IMR-90 (cell line): ENCODE results near the gene IGFBPL1. TPM values are rescaled to one million over a fixed set of nuclear protein-coding genes. Genes with fewer than 3 reads are reported as not detected.

Source experiments
- ATAC-seq: fragments of 200-7000 bp; cut with Tn5 transposase; 2 replicates; pipeline ENCODE4 v1.9.1; 2020; ENCODE audit warnings: low read depth, mild to moderate bottlenecking, moderate library complexity
- BruUV-seq: library from RNA; stranded (reverse); fragments of 400-500 nt; replicated peaks from 2 replicates; lab custom pipeline; 2021; lab: Mats Ljungman, UMichigan
- CTCF ChIA-PET: fragments of 300-600 bp; formaldehyde crosslinking; extraction: SDS; loops from one replicate; lab custom pipeline; 2021; ENCODE audit warnings: antibody characterized with exemption; lab: Yijun Ruan, JAX
- POLR2A ChIA-PET: fragments of 300-600 bp; sonication (Branson Sonifier 250); formaldehyde crosslinking; loops from one replicate; lab custom pipeline; 2022; ENCODE audit warnings: antibody characterized with exemption; ENCODE audit not compliant: unreplicated experiment; lab: Charles Lee
- DNase-seq: peaks from one replicate; pipeline ENCODE4 v3.0.0; 2013
- H2AFZ ChIP-seq: replicated peaks from 2 replicates; pipeline ENCODE3; 2013; ENCODE audit warnings: low read length, mild to moderate bottlenecking; ENCODE audit not compliant: poor library complexity
- H2AK5ac ChIP-seq: 2 replicates; pipeline ENCODE4 v1.6.1; 2013; ENCODE audit warnings: low read depth, low read length, inconsistent platforms
- H2AK9ac ChIP-seq: replicated peaks from 2 replicates; pipeline ENCODE3; 2013; ENCODE audit warnings: mild to moderate bottlenecking, low read depth, low read length, moderate library complexity; ENCODE audit not compliant: poor library complexity
- H2BK120ac ChIP-seq: 2 replicates; pipeline ENCODE4 v1.6.1; 2013; ENCODE audit warnings: low read depth, low read length, inconsistent platforms
- H2BK15ac ChIP-seq: 3 replicates; pipeline ENCODE4 v1.6.1; 2013; ENCODE audit warnings: low read depth, low read length, inconsistent platforms
- H2BK20ac ChIP-seq: 2 replicates; pipeline ENCODE4 v1.6.1; 2013; ENCODE audit warnings: low read depth, mild to moderate bottlenecking, inconsistent platforms, low read length, moderate library complexity
- H2BK5ac ChIP-seq: 2 replicates; pipeline ENCODE4 v1.6.1; 2013; ENCODE audit warnings: mild to moderate bottlenecking, low read depth, low read length, inconsistent platforms; ENCODE audit not compliant: poor library complexity, severe bottlenecking
- H3K14ac ChIP-seq: replicated peaks from 2 replicates; pipeline ENCODE4 v1.6.1; 2013; ENCODE audit warnings: low read depth, low read length, inconsistent platforms
- H3K18ac ChIP-seq: 2 replicates; pipeline ENCODE4 v1.6.1; 2013; ENCODE audit warnings: low read depth, low read length, control low read depth
- H3K23ac ChIP-seq: 2 replicates; pipeline ENCODE4 v1.6.1; 2013; ENCODE audit warnings: low read depth, low read length, inconsistent platforms
- H3K27ac ChIP-seq: 2 replicates; pipeline ENCODE4 v1.5.1; 2013; ENCODE audit warnings: mild to moderate bottlenecking, control low read depth, low read length; ENCODE audit not compliant: insufficient read depth
- H3K27me3 ChIP-seq: 2 replicates; pipeline ENCODE4 v1.6.1; 2013; ENCODE audit warnings: low read length; ENCODE audit not compliant: control insufficient read depth, insufficient read depth
- H3K36me3 ChIP-seq: 2 replicates; pipeline ENCODE4 v1.6.1; 2013; ENCODE audit warnings: low read length, mixed read lengths; ENCODE audit not compliant: control insufficient read depth, insufficient read depth
- H3K4ac ChIP-seq: 2 replicates; pipeline ENCODE4 v1.6.1; 2013; ENCODE audit warnings: low read depth, low read length, inconsistent platforms
- H3K4me1 ChIP-seq: 2 replicates; pipeline ENCODE4 v1.6.1; 2013; ENCODE audit warnings: low read length, mixed read lengths; ENCODE audit not compliant: control insufficient read depth, insufficient read depth
- H3K4me2 ChIP-seq: 2 replicates; pipeline ENCODE4 v1.6.1; 2013; ENCODE audit warnings: low read depth, mild to moderate bottlenecking, control low read depth, low read length, moderate library complexity
- H3K4me3 ChIP-seq: 2 replicates; pipeline ENCODE4 v1.5.1; 2013; ENCODE audit warnings: low read depth, mild to moderate bottlenecking, control low read depth, low read length, moderate library complexity; ENCODE audit not compliant: insufficient read depth
- H3K56ac ChIP-seq: 2 replicates; pipeline ENCODE4 v1.6.1; 2013; ENCODE audit warnings: low read length, inconsistent platforms; ENCODE audit not compliant: insufficient read depth; ENCODE audit errors: extremely low read depth
- H3K79me1 ChIP-seq, 2 experiments: 2 replicates each; pipeline ENCODE4 v1.6.1; 2013; ENCODE audit warnings: low read length in 2 of 2, inconsistent platforms in 1 of 2, low read depth in 1 of 2
- H3K9ac ChIP-seq: 2 replicates; pipeline ENCODE4 v1.6.1; 2013; ENCODE audit warnings: low read depth, low read length, control low read depth
- H3K9me1 ChIP-seq: 2 replicates; pipeline ENCODE4 v1.6.1; 2013; ENCODE audit warnings: low read length, inconsistent platforms; ENCODE audit not compliant: insufficient read depth
- H3K9me3 ChIP-seq: 2 replicates; pipeline ENCODE4 v1.6.1; 2013; ENCODE audit warnings: low read length; ENCODE audit not compliant: control insufficient read depth, insufficient read depth
- H4K20me1 ChIP-seq: 2 replicates; pipeline ENCODE4 v1.6.1; 2013; ENCODE audit warnings: low read length, inconsistent platforms; ENCODE audit not compliant: insufficient read depth
- H4K5ac ChIP-seq: 2 replicates; pipeline ENCODE4 v1.6.1; 2013; ENCODE audit warnings: mild to moderate bottlenecking, low read depth, low read length, control low read depth
- H4K8ac ChIP-seq, 2 experiments: 2 replicates each; pipeline ENCODE4 v1.6.1; 2013; ENCODE audit warnings: low read depth in 2 of 2, low read length in 2 of 2, control low read depth in 1 of 2, inconsistent platforms in 1 of 2
- H4K91ac ChIP-seq: 2 replicates; pipeline ENCODE4 v1.6.1; 2013; ENCODE audit warnings: low read depth, low read length, inconsistent platforms; ENCODE audit not compliant: insufficient read depth
- BHLHE40 ChIP-seq: fragments of 150-350 bp; IDR thresholded peaks from 2 replicates; pipeline ENCODE4 v1.6.1; 2016; ENCODE audit warnings: mild to moderate bottlenecking, low read depth, low read length
- CEBPB ChIP-seq: IDR thresholded peaks from 2 replicates; pipeline ENCODE4 v1.6.1; 2012; ENCODE audit warnings: low read depth, low read length, improper control_type of control experiment
- CHD1 ChIP-seq: IDR thresholded peaks from 2 replicates; pipeline ENCODE4 v1.6.1; 2012; ENCODE audit warnings: low read depth, low read length, improper control_type of control experiment
- FOS ChIP-seq: fragments of 150-350 bp; IDR thresholded peaks from 2 replicates; pipeline ENCODE4 v1.6.1; 2016; ENCODE audit warnings: low read depth, low read length
- MAFK ChIP-seq: IDR thresholded peaks from 2 replicates; pipeline ENCODE4 v1.6.1; 2012; ENCODE audit warnings: low read depth, low read length, improper control_type of control experiment
- MAZ ChIP-seq: IDR thresholded peaks from 2 replicates; pipeline ENCODE4 v1.6.1; 2012; ENCODE audit warnings: low read depth, mild to moderate bottlenecking, low read length, improper control_type of control experiment, moderate library complexity, borderline replicate concordance
- MXI1 ChIP-seq: IDR thresholded peaks from 2 replicates; pipeline ENCODE4 v1.6.1; 2012; ENCODE audit warnings: low read depth, mild to moderate bottlenecking, low read length, moderate library complexity, borderline replicate concordance
- NFE2L2 ChIP-seq: fragments of 150-350 bp; IDR thresholded peaks from 2 replicates; pipeline ENCODE4 v1.6.1; 2016; ENCODE audit warnings: low read depth, mild to moderate bottlenecking, low read length
- POLR2A ChIP-seq: IDR thresholded peaks from 2 replicates; pipeline ENCODE4 v1.6.1; 2012; ENCODE audit warnings: mild to moderate bottlenecking, low read depth, low read length
- RAD21 ChIP-seq: IDR thresholded peaks from 2 replicates; pipeline ENCODE4 v1.6.1; 2012; ENCODE audit warnings: low read length, improper control_type of control experiment
- RCOR1 ChIP-seq: IDR thresholded peaks from 2 replicates; pipeline ENCODE4 v1.6.1; 2012; ENCODE audit warnings: mild to moderate bottlenecking, low read length, improper control_type of control experiment; ENCODE audit not compliant: insufficient replicate concordance
- RFX5 ChIP-seq: IDR thresholded peaks from 2 replicates; pipeline ENCODE4 v1.8.0; 2012; ENCODE audit warnings: low read depth, mild to moderate bottlenecking, low read length, moderate library complexity
- SMC3 ChIP-seq: fragments of 150-350 bp; IDR thresholded peaks from 2 replicates; pipeline ENCODE4 v1.6.1; 2016; ENCODE audit warnings: low read depth, mild to moderate bottlenecking, antibody characterized with exemption, low read length, moderate library complexity
- WGBS, 2 experiments: methylation state at CpG; one replicate each; pipeline versions ENCODE4 v1.1.5 to v1.1.7; 2013; ENCODE audit warnings: missing lambda C conversion rate in 2 of 2; ENCODE audit not compliant: insufficient read length in 1 of 2; ENCODE audit errors: extremely low coverage in 2 of 2; 5-methylcytosine and 5-hydroxymethylcytosine counted together
- dilution Hi-C: fragments of 300-500 bp; cut with HindIII; formaldehyde crosslinking; loops from one replicate; pipeline ENCODE4 v1.14.3; 2018; ENCODE audit warnings: low sequenced_read_pairs; ENCODE audit not compliant: unreplicated experiment
- in situ Hi-C: fragments of 300-500 bp; cut with MboI; formaldehyde crosslinking; loops from 3 replicates; pipeline ENCODE4 v1.14.3; 2019; ENCODE audit warnings: low sequenced_read_pairs, inconsistent platforms, mixed read lengths
- intact Hi-C: fragments of 100-400 bp; cut with micrococcal nuclease; formaldehyde crosslinking; loops from 2 replicates; pipeline ENCODE4 v1.10.0; 2022
- polyA plus RNA-seq, 3 experiments: library from polyadenylated mRNA; depleted of rRNA; stranded (reverse); fragments of >200 nt; gene quantifications; 2 replicates each; pipeline ENCODE4 v1.2.3, GENCODE V29; 2012; ENCODE audit warnings: low replicate concordance in 1 of 3
- total RNA-seq: library from RNA; depleted of rRNA; stranded (reverse); fragments of >200 nt; gene quantifications from 2 replicates; pipeline ENCODE4 v1.2.3, GENCODE V29; 2012
- TF ChIP-seq, protein P1 (sequence below): fragments of 150-350 bp; IDR thresholded peaks from 2 replicates; pipeline ENCODE4 v1.6.1; 2016; ENCODE audit warnings: low read depth, mild to moderate bottlenecking, low read length, moderate library complexity, borderline replicate concordance
- TF ChIP-seq, protein P2 (sequence below): fragments of 150-350 bp; IDR thresholded peaks from 2 replicates; pipeline ENCODE4 v1.6.1; 2017; ENCODE audit warnings: mild to moderate bottlenecking, antibody characterized with exemption, low read length, low read depth
- TF ChIP-seq, protein P3 (sequence below): conservative IDR thresholded peaks from 2 replicates; pipeline ENCODE4 v1.5.1; 2012; ENCODE audit warnings: mild to moderate bottlenecking, low read depth, low read length, improper control_type of control experiment

The IGFBPL1 gene
- total and polyA plus RNA-seq, 2 of the 4 experiments (the other 2 are of a cell fraction), result not detected

DNA sequence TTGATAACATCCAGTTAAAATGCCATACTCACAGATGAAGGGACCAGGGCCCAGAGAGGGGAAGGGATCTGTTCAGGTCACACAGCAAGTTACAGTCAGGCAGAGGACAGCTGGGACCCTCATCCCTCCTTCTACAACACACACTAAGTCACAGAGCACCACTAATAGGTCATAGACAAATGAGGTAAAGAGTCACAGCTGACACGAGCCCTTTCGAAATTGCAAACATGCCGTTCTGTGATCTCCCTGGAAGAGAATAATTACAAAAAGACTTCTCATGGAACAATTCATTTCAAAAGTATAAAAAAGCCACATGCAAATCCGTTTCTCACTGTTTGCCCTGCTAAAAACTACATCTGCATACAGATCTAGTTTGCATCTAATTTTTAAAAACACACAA is 15.5 kb downstream of the IGFBPL1 start:
- Histone ChIP-seq H4K8ac (no peak overlapping the region), H3K9ac (no peak overlapping the region), H4K5ac (no peak overlapping the region), H3K23ac (no peak overlapping the region), H2BK120ac (no peak overlapping the region), H3K4me3 (no peak overlapping the region), H3K4ac (no peak overlapping the region), H3K14ac (no peak overlapping the region), H2AFZ (no peak overlapping the region), H3K18ac (no peak overlapping the region), H3K4me1 (no peaks in the 10 kb centered on the region), H2BK20ac (no peak overlapping the region), H2BK15ac (no peak overlapping the region), H2AK9ac (no peak overlapping the region), H3K27ac (no peak overlapping the region), H4K20me1 (no peaks in the 10 kb centered on the region), H3K56ac (no peak overlapping the region), H3K36me3 (no peaks in the 10 kb centered on the region), H2AK5ac (no peak overlapping the region), H3K9me1 (no peaks in the 10 kb centered on the region; the same call in 1 of the 2 replicates), H3K9me3 (no peaks in the 10 kb centered on the region), H2BK5ac (no peak overlapping the region), H3K79me1 (no peaks in the 10 kb centered on the region), H3K4me2 (no peak overlapping the region), H4K91ac (no peak overlapping the region), H3K27me3 (peaks cover 84% of the 10 kb centered on the region)
- intact Hi-C loops, result loop anchor here (10.0 kb wide), 3 partner anchors 56 to 924 kb away; partner anchors contain the start of gene POLR1E
- TF ChIP-seq RCOR1 (no peak), MAZ (no peak), MAFK (no peak), POLR2A (no peak), SMC3 (no peak), MXI1 (no peak), NFE2L2 (no peak), BHLHE40 (no peak), RFX5 (no peak), CEBPB (no peak), CHD1 (no peak), RAD21 (no peak), FOS (no peak)
- TF ChIP-seq, protein P1, sequence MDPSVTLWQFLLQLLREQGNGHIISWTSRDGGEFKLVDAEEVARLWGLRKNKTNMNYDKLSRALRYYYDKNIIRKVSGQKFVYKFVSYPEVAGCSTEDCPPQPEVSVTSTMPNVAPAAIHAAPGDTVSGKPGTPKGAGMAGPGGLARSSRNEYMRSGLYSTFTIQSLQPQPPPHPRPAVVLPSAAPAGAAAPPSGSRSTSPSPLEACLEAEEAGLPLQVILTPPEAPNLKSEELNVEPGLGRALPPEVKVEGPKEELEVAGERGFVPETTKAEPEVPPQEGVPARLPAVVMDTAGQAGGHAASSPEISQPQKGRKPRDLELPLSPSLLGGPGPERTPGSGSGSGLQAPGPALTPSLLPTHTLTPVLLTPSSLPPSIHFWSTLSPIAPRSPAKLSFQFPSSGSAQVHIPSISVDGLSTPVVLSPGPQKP, result no peak
- TF ChIP-seq, protein P2, sequence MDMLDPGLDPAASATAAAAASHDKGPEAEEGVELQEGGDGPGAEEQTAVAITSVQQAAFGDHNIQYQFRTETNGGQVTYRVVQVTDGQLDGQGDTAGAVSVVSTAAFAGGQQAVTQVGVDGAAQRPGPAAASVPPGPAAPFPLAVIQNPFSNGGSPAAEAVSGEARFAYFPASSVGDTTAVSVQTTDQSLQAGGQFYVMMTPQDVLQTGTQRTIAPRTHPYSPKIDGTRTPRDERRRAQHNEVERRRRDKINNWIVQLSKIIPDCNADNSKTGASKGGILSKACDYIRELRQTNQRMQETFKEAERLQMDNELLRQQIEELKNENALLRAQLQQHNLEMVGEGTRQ, result no peak
- TF ChIP-seq, protein P3, sequence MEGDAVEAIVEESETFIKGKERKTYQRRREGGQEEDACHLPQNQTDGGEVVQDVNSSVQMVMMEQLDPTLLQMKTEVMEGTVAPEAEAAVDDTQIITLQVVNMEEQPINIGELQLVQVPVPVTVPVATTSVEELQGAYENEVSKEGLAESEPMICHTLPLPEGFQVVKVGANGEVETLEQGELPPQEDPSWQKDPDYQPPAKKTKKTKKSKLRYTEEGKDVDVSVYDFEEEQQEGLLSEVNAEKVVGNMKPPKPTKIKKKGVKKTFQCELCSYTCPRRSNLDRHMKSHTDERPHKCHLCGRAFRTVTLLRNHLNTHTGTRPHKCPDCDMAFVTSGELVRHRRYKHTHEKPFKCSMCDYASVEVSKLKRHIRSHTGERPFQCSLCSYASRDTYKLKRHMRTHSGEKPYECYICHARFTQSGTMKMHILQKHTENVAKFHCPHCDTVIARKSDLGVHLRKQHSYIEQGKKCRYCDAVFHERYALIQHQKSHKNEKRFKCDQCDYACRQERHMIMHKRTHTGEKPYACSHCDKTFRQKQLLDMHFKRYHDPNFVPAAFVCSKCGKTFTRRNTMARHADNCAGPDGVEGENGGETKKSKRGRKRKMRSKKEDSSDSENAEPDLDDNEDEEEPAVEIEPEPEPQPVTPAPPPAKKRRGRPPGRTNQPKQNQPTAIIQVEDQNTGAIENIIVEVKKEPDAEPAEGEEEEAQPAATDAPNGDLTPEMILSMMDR, result no peak
- no peak for ATAC-seq
- in situ Hi-C loops, result no loop called here
- dilution Hi-C loops, result no loop called here
- no CpG with 5 or more reads among the region's 4 CpGs for WGBS, 2 experiments
- BruUV-seq, result no TSS peak
- no peak for DNase-seq
- CTCF ChIA-PET, result no interaction called here
- POLR2A ChIA-PET, result no interaction called here
